GM04504 (cell line): Measurements from ENCODE around the gene NEO1.
"Not testable (repeated sequence)": the region's sequence is repeated elsewhere in the genome, so short reads cannot be mapped to it uniquely, and the experiment has no call there.

Experiments
- DNase-seq: peaks from one replicate; pipeline ENCODE4 v3.0.0-alpha.2; 2012; ENCODE audit warnings: low read depth

Gene NEO1

DNA sequence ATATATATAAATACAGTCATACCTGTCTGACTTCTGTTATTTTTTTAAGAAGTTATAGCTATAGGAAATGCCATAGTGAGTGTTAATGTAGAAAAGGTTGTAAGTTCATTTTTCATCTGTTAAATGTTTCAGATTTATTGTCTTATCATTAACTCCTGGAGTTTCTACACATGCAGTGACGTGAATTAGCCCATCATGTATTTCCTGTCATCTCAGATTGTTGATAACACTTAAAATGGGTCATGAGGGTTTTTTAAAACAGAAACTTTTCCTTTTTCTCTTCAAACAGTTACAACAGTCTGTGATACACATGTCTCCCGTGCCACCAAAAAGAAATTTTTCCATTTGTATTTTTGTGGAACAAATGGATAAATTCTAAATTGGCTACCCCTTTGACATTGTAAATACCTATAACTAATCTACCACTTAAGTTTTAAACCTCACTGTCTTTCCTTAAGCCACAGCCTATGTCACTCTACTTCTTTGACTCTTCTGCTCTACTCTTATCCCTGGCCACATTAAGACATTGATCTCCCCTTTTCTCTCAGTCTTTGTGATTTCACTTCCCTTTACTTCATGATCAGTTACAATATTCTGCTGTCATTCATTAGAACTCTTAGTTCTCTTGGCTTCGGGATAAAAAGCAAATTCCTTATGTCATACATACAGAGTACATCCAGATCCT, 89.1 kb downstream of the NEO1 start:
- DNase-seq, result no peak

GRCh38 chr15:73142802-73143762, 90.8 kb downstream of the NEO1 start:
- no peak for DNase-seq

- DNase-seq, result no peak
Measured at GRCh38 chr15:73143763-73144155, 91.5 kb downstream of the NEO1 start.

DNA sequence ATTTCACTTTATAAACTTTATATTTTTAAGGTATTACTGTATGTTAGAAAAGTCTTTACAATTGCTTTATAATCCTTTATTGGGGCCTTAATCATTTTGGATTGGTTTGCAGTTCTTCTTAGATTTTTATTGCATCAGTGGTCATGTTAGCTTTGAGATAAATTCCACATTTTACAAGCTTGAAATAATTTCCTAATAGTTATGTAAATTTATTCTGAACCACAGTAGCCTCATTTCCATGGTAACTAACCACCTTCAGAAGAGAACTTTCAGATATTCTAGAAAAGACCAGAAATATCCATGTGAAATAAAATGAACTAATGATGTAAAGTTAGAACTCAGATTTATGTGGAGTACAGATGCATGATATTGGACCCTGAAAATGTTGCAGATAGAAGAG, 94.2 kb downstream of the NEO1 start:
- DNase-seq, result no peak

- DNase-seq, result no peak
Measured at GRCh38 chr15:73150831-73151230, 98.6 kb downstream of the NEO1 start.

GRCh38 chr15:73153024-73153423, 100.8 kb downstream of the NEO1 start:
- no peak for DNase-seq

- no peak for DNase-seq
Measured at GRCh38 chr15:73153447-73153846, 101.2 kb downstream of the NEO1 start.

DNA sequence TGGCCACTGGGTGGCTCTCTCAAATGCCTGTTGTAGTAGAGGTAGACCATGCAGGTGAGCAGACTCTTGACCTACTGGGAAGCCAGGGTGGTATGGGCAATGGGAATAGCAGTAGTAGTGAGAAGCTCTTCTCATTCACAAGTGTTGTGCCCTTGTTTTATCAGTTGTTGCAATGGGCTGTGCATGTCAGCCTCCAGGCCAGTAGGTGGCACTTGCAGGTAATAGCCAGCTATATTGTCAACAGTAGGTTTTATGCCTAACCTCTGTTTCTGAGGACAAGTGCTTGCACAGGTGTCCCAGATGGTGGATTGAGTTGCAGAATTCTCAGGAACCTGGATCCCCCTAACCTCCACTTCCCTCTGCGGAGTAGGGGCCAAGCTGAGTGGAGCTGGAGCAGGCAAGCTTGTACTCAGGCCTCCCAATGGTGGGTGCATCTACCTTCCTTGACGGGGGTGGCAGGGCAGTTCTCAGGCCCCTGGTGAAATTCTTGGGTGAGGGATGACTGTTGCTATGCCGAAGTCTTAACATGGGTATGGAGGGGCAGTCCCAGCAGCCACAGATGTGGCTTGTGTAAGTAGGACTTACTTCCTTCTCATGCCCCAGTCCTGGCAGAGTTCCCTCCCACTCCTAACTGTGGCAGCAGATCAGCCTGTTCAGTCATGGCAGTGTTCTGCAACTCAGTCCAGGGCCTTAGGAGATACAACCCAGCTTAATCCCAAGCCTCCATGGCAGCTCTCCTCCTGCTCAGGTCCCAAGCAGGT, 104.3 kb downstream of the NEO1 start:
- DNase-seq, result no peak

- DNase-seq, result no peak
Measured at GRCh38 chr15:73161546-73161945, 109.3 kb downstream of the NEO1 start.

DNA sequence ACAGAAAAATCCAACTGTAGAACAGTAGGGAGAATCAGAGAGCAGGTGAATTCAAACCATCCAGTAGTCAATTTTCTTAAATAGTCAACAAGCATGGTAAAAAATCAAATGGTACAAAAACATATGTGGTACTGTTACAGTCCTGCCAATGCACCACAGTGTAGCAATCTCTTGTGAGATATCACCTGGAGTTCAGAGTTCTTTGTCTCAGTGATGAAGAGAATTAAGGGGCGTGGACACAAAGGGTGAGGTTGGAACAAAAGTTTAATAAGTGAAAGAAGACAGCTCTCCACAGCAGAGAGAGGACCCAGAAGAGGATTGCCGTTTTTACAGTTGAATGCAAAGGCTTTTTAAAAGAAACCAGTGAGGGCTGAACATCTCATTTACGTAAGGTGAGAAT, 113.2 kb downstream of the NEO1 start:
- no peak for DNase-seq

- no peak for DNase-seq
Measured at GRCh38 chr15:73165844-73166243, 113.6 kb downstream of the NEO1 start.

DNA sequence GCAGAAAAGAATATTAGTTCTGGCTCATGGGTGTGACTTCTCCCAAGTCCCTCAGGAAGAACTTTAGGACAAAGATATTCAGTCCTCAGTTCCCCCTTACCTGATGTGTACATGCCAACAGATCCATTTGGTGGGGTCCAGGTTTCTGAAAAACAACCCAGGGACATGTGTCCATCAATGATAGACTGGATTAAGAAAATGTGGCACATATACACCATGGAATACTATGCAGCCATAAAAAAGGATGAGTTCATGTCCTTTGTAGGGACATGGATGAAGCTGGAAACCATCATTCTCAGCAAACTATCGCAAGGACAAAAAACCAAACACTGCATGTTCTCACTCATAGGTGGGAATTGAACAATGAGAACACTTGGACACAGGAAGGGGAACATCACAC, 114.4 kb downstream of the NEO1 start:
- not testable (repeated sequence) for DNase-seq

GRCh38 chr15:73168487-73168886, 116.2 kb downstream of the NEO1 start:
- no peak for DNase-seq

DNA sequence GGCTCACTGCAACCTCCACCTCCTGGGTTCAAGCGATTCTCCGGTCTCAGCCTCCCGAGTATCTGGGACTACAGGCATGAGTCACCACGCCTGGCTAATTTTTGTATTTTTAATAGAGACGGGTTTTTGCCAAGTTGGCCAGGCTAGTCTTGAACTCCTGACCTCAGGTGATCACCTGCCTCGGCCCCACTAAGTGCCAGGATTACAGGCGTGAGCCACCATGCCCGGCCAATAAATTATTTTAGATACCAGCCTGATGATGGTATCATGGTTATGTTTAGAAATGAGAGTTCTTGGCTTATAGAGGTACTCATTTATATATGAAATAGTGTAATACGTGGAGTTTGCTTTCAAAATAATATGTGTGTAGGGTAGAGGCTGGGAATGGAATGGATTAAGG, 119.4 kb downstream of the NEO1 start:
- DNase-seq, result no peak

DNA sequence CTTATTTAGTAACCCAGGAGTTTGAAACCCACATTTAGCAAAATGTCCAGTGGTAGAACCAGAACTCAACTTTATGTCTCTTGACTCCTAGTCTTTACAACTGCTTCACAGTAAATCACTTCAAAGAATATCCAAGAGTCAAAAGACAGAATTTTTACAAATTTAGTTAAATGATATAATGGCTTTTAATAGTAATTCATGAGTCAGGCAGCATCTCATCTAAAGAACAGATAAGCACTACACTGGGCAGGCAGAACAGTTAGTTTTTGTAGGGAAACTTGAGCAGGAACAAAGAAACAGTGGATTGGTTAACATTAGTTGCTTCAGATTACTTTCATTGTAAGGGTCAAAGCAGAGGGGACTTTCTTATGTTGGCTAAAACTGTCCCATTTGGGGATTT, 120.2 kb downstream of the NEO1 start:
- no peak for DNase-seq

DNA sequence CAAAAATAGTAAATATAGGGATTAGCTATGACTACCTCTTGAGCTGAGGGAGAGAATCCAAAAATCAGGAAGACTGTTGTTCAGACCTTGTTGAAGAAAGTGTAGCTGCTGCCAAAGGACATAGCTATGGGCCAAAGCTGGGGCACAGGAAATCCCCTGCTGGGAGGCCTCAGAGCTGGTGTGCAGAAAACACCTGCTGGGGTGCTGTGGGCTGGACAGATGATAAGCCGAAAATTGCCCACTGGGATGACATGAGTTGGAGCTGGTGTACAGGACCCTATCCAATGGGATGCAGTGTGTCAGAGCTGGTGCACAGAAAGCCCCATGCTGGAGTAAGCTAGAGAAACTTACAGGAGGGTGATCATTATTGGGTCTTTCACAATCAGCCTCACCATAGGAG, 121.9 kb downstream of the NEO1 start:
- DNase-seq, result no peak

GRCh38 chr15:73175382-73175781, 123.1 kb downstream of the NEO1 start:
- no peak for DNase-seq

DNA sequence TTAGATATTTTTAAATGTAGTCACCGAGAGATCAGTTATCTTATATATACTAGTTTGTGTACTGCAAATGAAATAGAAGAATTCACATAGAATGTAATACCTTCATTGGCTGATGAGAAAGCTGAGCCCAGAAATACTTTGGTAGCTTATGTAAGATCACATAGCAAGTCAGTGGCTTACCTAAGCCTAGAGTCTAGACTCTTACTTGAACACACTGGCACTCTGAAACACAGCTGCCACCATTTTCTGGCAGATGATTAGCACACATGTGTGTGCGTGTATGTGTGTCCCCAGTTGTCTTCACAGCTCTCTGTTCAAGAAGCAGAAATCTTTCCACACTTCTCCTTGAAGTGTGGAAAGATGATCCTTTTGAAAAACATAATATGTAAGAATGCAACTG, 124.3 kb downstream of the NEO1 start:
- no peak for DNase-seq

- DNase-seq, result no peak
Measured at GRCh38 chr15:73183071-73183470, 130.8 kb downstream of the NEO1 start.

GRCh38 chr15:73190189-73190601, 137.9 kb downstream of the NEO1 start:
- no peak for DNase-seq

GRCh38 chr15:73195166-73195565, 142.9 kb downstream of the NEO1 start:
- no peak for DNase-seq

- no peak for DNase-seq
Measured at GRCh38 chr15:73196113-73196512, 143.8 kb downstream of the NEO1 start.

DNA sequence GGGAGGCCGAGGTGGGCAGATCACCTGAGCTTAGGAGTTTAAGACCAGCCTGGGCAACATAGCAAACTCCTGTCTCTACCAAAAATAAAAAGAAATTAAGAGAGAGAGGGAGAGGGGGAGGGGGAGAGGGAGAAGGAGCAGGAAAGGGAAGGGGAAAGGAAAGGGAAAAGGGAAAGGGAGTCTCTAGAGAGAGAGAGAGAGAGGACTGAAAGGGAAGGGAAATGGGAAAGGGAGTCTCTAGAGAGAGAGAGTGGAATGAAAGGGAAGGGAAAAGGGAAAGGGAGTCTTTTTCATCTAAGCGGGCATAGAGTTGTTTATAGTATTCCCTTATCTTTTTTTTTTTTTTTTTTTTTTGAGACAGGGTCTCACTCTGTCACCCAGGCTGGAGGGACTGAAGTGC, 148.1 kb downstream of the NEO1 start:
- DNase-seq, result no peak
